ENCODE results near the gene THSD4.

The THSD4 gene

DNA sequence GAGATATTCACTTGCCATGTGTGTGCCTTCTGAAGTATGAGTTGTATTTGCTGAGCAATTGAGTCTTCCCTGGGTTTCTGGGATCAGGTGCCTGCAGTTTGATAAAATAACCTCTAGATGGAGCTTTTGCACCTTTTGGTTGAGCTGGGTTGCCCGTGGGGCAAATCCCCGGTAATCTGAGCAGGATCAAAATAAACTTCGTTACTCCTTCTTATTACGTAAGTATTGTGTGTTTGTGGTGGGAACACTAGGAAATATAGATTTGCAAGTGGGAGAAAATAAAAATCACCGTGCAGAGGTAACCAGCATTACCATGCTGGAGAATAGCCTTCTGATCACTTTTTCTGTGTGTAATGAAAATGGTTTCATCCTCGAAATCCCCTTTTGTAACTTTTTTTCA is 417.7 kb downstream of the THSD4 start:
- no peak overlapping the region for H3K4me3 ChIP-seq (ENCODE audit: low read depth in 1 of 5, low read length in 5 of 5)
- H3K9ac ChIP-seq (ENCODE audit: low read length in 5 of 5) = no peak overlapping the region
- no peak overlapping the region for H3K27ac ChIP-seq (ENCODE audit: low read depth, low read length)
- H3K27me3 ChIP-seq (ENCODE audit: control insufficient read depth in 5 of 5, insufficient read depth in 4 of 5, low read length in 5 of 5) = peaks cover 0 to 3% (median 0%) of the 10 kb centered on the region in 5 donors
- H3K4me1 ChIP-seq (ENCODE audit: control insufficient read depth in 5 of 5, insufficient read depth in 5 of 5, low read length in 5 of 5) = no peaks in the 10 kb centered on the region
- peaks cover 0 to 3% (median 0%) of the 10 kb centered on the region in 5 donors for H3K9me3 ChIP-seq (ENCODE audit: control insufficient read depth in 5 of 5, low read length in 5 of 5)
- H3K36me3 ChIP-seq (ENCODE audit: control insufficient read depth in 5 of 5, insufficient read depth in 5 of 5, low read length in 5 of 5) = no peaks in the 10 kb centered on the region

DNA sequence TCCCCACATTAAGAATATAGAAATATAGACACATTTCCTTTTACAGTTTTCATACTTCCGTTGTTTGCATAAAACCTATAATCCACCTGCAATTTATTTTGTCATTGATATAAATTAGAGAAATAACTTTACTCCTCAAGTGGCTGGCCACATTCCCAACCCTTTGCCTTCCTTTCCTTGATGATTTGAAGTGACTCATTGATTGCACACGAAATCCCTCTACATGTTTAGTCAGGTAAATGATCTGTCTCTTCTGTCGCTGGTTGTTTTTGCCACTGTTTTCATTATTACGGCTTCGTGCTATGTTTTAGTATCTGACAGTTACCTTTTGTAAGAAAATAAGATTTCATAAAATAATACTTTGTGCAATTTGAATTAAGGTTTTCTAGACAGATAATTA is 422.9 kb downstream of the THSD4 start:
- Histone ChIP-seq H3K4me1 (ENCODE audit: control insufficient read depth in 5 of 5, insufficient read depth in 5 of 5, low read length in 5 of 5) (no peaks in the 10 kb centered on the region), H3K36me3 (ENCODE audit: control insufficient read depth in 5 of 5, insufficient read depth in 5 of 5, low read length in 5 of 5) (no peaks in the 10 kb centered on the region), H3K4me3 (ENCODE audit: low read depth in 1 of 5, low read length in 5 of 5) (no peak overlapping the region), H3K9ac (ENCODE audit: low read length in 5 of 5) (no peak overlapping the region), H3K9me3 (ENCODE audit: control insufficient read depth in 5 of 5, low read length in 5 of 5) (peaks cover 0 to 3% (median 0%) of the 10 kb centered on the region in 5 donors), H3K27ac (ENCODE audit: low read depth, low read length) (no peak overlapping the region), H3K27me3 (ENCODE audit: control insufficient read depth in 5 of 5, insufficient read depth in 4 of 5, low read length in 5 of 5) (no peaks in the 10 kb centered on the region)

DNA sequence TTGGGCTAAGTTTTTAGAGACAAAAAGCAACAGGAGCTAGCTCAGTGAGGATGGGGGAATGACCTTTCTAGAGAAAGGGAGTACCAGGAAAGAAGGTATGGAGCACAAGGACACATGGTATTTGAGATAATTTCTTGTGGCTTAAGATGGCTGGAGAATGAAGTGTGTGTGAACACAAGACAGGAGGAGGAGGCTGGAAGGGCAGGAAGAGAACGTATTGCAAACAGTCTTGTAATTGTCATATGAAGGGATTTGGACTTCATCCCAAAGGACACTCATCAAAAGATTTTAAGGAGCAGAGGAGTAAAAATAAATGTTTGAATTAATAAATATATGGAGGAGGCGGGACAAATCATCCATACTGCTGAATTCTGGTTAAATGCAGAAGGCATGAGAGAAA is 426.5 kb downstream of the THSD4 start:
- Histone ChIP-seq H3K27ac (ENCODE audit: low read depth, low read length) (no peak overlapping the region), H3K4me1 (ENCODE audit: control insufficient read depth in 5 of 5, insufficient read depth in 5 of 5, low read length in 5 of 5) (peaks cover 0 to 4% (median under 1%) of the 10 kb centered on the region in 5 donors), H3K27me3 (ENCODE audit: control insufficient read depth in 5 of 5, insufficient read depth in 4 of 5, low read length in 5 of 5) (peaks cover 0 to 4% (median 0%) of the 10 kb centered on the region in 5 donors)

DNA sequence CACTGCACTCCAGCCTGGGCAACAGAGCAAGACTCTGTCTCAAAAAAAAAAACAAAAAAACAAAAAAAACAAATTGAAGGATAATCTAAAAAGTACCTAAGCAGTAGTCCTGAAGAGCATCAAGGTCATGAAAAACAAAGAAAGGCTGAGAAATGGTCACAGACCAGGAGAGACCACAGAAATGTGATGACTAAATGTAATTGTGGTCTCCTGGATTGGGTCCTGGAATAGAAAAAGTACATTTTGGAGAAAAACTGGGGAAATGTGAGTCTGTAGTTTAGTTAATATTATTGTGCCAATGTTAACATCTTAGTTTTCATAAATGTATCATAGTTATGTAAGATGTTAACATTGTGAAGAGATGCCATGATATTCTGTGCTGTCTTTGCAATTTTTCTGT is 427.6 kb downstream of the THSD4 start:
- H3K4me1 ChIP-seq (ENCODE audit: control insufficient read depth in 5 of 5, insufficient read depth in 5 of 5, low read length in 5 of 5) = peaks cover 0 to 14% (median 6%) of the 10 kb centered on the region in 5 donors
- H3K9me3 ChIP-seq (ENCODE audit: control insufficient read depth in 5 of 5, low read length in 5 of 5) = no peaks in the 10 kb centered on the region
- H3K4me3 ChIP-seq (ENCODE audit: low read depth in 1 of 5, low read length in 5 of 5) = no peak overlapping the region
- H3K36me3 ChIP-seq (ENCODE audit: control insufficient read depth in 5 of 5, insufficient read depth in 5 of 5, low read length in 5 of 5) = no peaks in the 10 kb centered on the region
- H3K27me3 ChIP-seq (ENCODE audit: control insufficient read depth in 5 of 5, insufficient read depth in 4 of 5, low read length in 5 of 5) = peaks cover 0 to 4% (median 0%) of the 10 kb centered on the region in 5 donors
- no peak overlapping the region for H3K9ac ChIP-seq (ENCODE audit: low read length in 5 of 5)
- no peak overlapping the region for H3K27ac ChIP-seq (ENCODE audit: low read depth, low read length)

More for the DNA sequence above, 426.5 kb downstream of the THSD4 start:
- Histone ChIP-seq H3K9ac (ENCODE audit: low read length in 5 of 5) (no peak overlapping the region), H3K4me3 (ENCODE audit: low read depth in 1 of 5, low read length in 5 of 5) (no peak overlapping the region), H3K36me3 (ENCODE audit: control insufficient read depth in 5 of 5, insufficient read depth in 5 of 5, low read length in 5 of 5) (no peaks in the 10 kb centered on the region), H3K9me3 (ENCODE audit: control insufficient read depth in 5 of 5, low read length in 5 of 5) (no peaks in the 10 kb centered on the region)

DNA sequence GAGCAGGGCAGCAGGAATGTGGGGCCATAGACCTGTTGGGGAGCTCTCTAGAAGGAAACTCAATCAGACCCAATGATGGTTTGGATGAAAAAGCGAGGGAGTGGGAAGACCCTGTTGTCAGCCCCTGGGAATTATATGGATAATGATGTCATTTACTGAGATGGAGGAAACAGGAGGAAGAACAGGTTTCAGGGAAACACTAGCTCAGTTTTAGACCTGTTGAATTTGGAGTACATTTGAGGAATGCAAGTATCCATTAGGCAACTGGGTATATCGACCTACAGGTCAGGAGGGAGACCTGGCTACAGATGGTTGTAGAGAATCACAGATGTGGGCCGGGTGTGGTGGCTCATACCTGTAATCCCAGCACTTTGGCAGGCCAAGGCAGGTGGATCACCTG is 428.1 kb downstream of the THSD4 start:
- no peak overlapping the region for H3K9ac ChIP-seq (ENCODE audit: low read length in 5 of 5)
- H3K27me3 ChIP-seq (ENCODE audit: control insufficient read depth in 5 of 5, insufficient read depth in 4 of 5, low read length in 5 of 5) = peaks cover 0 to 4% (median 0%) of the 10 kb centered on the region in 5 donors
- no peaks in the 10 kb centered on the region for H3K36me3 ChIP-seq (ENCODE audit: control insufficient read depth in 5 of 5, insufficient read depth in 5 of 5, low read length in 5 of 5)
- no peak overlapping the region for H3K4me3 ChIP-seq (ENCODE audit: low read depth in 1 of 5, low read length in 5 of 5)
- H3K27ac ChIP-seq (ENCODE audit: low read depth, low read length) = no peak overlapping the region
- H3K4me1 ChIP-seq (ENCODE audit: control insufficient read depth in 5 of 5, insufficient read depth in 5 of 5, low read length in 5 of 5) = peaks cover 0 to 14% (median 6%) of the 10 kb centered on the region in 5 donors
- no peaks in the 10 kb centered on the region for H3K9me3 ChIP-seq (ENCODE audit: control insufficient read depth in 5 of 5, low read length in 5 of 5)

DNA sequence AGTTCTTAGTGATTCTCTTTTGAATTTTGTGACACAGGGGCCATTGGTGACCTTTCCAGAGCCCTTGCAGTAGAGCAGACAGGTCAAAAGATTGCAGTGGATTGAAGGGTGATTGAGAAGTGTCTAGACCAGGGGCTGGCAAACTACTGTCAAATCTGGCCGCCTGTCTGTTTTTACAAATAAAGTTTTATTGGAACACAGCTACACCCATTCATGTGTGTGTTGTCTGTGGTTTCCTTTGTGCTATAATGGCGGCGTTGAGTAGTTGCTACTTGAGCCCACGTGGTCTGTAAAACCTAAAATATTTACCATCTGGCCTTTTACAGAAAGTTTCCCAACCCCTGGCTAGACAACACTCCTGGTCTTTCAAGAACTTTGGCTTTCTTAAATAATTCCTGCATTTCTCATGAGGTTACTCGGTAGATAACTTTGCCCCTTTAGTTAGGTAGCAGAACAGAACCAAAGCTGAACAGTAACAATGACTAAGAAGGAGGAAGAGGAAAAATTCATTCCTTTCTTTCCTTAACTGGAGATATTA is 430.0 kb downstream of the THSD4 start:
- no peak overlapping the region for H3K9ac ChIP-seq (ENCODE audit: low read length in 5 of 5)
- no peak overlapping the region for H3K4me3 ChIP-seq (ENCODE audit: low read depth in 1 of 5, low read length in 5 of 5)
- H3K9me3 ChIP-seq (ENCODE audit: control insufficient read depth in 5 of 5, low read length in 5 of 5) = no peaks in the 10 kb centered on the region
- no peaks in the 10 kb centered on the region for H3K36me3 ChIP-seq (ENCODE audit: control insufficient read depth in 5 of 5, insufficient read depth in 5 of 5, low read length in 5 of 5)
- H3K4me1 ChIP-seq (ENCODE audit: control insufficient read depth in 5 of 5, insufficient read depth in 5 of 5, low read length in 5 of 5) = peaks cover 0 to 14% (median 6%) of the 10 kb centered on the region in 5 donors
- no peak overlapping the region for H3K27ac ChIP-seq (ENCODE audit: low read depth, low read length)
- peaks cover 0 to 4% (median 0%) of the 10 kb centered on the region in 5 donors for H3K27me3 ChIP-seq (ENCODE audit: control insufficient read depth in 5 of 5, insufficient read depth in 4 of 5, low read length in 5 of 5)

DNA sequence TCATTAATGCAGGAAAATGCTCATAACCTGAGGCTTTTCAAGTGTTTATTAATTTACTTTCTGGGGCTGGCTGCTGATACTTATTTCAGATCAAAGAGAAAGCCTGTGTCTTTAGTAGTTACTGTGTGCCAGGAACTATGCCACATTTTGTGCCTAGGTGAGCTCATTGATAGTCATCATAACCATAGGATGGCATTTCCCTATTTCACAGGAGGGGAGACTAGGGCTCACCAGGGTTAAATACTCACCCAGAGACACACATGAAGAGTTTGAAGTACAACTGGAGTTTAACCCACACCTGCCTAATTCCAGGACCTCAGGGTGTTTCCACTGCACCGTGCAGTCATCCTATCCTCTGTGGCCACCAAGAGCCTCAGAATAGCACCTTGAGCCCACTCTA is 430.7 kb downstream of the THSD4 start:
- Histone ChIP-seq H3K4me1 (ENCODE audit: control insufficient read depth in 5 of 5, insufficient read depth in 5 of 5, low read length in 5 of 5) (peaks cover 0 to 14% (median 6%) of the 10 kb centered on the region in 5 donors), H3K9me3 (ENCODE audit: control insufficient read depth in 5 of 5, low read length in 5 of 5) (no peaks in the 10 kb centered on the region), H3K4me3 (ENCODE audit: low read depth in 1 of 5, low read length in 5 of 5) (no peak overlapping the region), H3K9ac (ENCODE audit: low read length in 5 of 5) (no peak overlapping the region), H3K36me3 (ENCODE audit: control insufficient read depth in 5 of 5, insufficient read depth in 5 of 5, low read length in 5 of 5) (no peaks in the 10 kb centered on the region), H3K27me3 (ENCODE audit: control insufficient read depth in 5 of 5, insufficient read depth in 4 of 5, low read length in 5 of 5) (peaks cover 0 to 4% (median 0%) of the 10 kb centered on the region in 5 donors), H3K27ac (ENCODE audit: low read depth, low read length) (no peak overlapping the region)

DNA sequence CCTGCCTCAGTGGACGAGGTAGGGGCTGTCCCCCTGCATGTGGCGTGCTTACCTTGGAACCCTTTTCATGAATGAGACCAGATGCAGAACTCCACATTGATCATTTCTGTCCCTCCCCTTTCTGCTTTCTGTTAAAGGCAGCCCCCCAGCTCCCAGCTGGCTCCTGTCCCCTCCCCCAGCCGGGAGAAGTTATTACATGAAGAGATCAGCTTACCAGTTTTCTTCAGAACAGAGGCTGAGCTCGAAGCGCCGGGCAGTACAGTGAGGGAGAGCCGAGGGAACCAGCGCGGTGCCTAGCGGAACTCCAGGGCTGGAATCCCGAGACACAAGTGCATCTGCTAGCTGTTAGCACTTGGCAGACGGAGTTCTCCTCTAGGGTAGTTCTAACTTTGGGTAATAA is 431.7 kb downstream of the THSD4 start:
- peak overlapping the region in 1 of 5 donors; percentile 45 for H3K9ac ChIP-seq (ENCODE audit: low read length in 5 of 5)
- no peaks in the 10 kb centered on the region for H3K36me3 ChIP-seq (ENCODE audit: control insufficient read depth in 5 of 5, insufficient read depth in 5 of 5, low read length in 5 of 5)
- no peaks in the 10 kb centered on the region for H3K9me3 ChIP-seq (ENCODE audit: control insufficient read depth in 5 of 5, low read length in 5 of 5)
- peak overlapping the region in 2 of 5 donors; percentile 19 to 48 for H3K4me3 ChIP-seq (ENCODE audit: low read depth in 1 of 5, low read length in 5 of 5)
- peaks cover 0 to 4% (median 0%) of the 10 kb centered on the region in 5 donors for H3K27me3 ChIP-seq (ENCODE audit: control insufficient read depth in 5 of 5, insufficient read depth in 4 of 5, low read length in 5 of 5)
- H3K27ac ChIP-seq (ENCODE audit: low read depth, low read length) = no peak overlapping the region
- peaks cover 0 to 14% (median 6%) of the 10 kb centered on the region in 5 donors for H3K4me1 ChIP-seq (ENCODE audit: control insufficient read depth in 5 of 5, insufficient read depth in 5 of 5, low read length in 5 of 5)

DNA sequence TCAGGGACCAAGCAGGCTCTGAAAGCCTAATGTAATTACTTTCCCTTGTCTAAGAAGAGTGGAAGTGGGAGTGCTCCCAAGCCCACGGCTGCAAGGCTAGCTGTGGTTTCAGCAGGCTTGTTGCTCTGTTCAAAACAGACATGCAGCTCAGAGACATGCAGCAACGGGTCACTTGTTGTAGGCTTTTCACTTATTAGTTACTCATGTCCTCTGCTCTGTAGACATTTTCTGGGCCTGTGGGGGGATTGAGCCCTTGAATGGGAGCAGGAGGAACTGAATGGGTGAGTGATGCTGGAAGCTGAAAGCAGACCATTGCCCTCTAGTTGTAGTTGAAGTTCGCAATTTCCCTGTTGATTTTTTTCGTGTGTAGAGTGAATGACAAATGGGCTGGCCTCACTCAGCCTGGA is 433.1 kb downstream of the THSD4 start:
- Histone ChIP-seq H3K4me3 (ENCODE audit: low read depth in 1 of 5, low read length in 5 of 5) (no peak overlapping the region), H3K27ac (ENCODE audit: low read depth, low read length) (no peak overlapping the region), H3K9ac (ENCODE audit: low read length in 5 of 5) (no peak overlapping the region)

DNA sequence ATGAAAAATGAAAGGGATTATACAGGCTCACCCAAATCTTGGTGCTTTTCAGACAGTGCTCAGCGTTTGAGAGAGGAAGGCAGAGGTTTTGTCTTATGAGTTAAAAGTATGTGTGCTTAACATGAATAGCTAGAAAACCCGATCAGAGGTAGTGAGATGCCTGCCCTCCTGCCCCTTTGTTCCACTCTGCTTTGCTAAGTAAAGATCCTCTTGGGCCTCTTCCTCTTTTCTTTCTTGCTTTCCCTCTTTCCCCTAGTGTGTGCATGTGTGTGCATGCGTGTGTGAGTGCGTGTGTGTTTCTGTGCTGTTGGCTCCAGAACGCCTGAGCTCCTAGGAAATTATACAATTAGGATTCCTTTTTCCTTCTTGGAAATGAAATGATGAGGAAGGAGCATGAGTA is 433.8 kb downstream of the THSD4 start:
- H3K9ac ChIP-seq (ENCODE audit: low read length in 5 of 5) = no peak overlapping the region
- no peaks in the 10 kb centered on the region for H3K36me3 ChIP-seq (ENCODE audit: control insufficient read depth in 5 of 5, insufficient read depth in 5 of 5, low read length in 5 of 5)
- H3K27me3 ChIP-seq (ENCODE audit: control insufficient read depth in 5 of 5, insufficient read depth in 4 of 5, low read length in 5 of 5) = peaks cover 0 to 4% (median 0%) of the 10 kb centered on the region in 5 donors
- no peak overlapping the region for H3K4me3 ChIP-seq (ENCODE audit: low read depth in 1 of 5, low read length in 5 of 5)
- peaks cover 0 to 14% (median 6%) of the 10 kb centered on the region in 5 donors for H3K4me1 ChIP-seq (ENCODE audit: control insufficient read depth in 5 of 5, insufficient read depth in 5 of 5, low read length in 5 of 5)
- no peak overlapping the region for H3K27ac ChIP-seq (ENCODE audit: low read depth, low read length)
- H3K9me3 ChIP-seq (ENCODE audit: control insufficient read depth in 5 of 5, low read length in 5 of 5) = no peaks in the 10 kb centered on the region

More for the DNA sequence above, 433.1 kb downstream of the THSD4 start:
- Histone ChIP-seq H3K27me3 (ENCODE audit: control insufficient read depth in 5 of 5, insufficient read depth in 4 of 5, low read length in 5 of 5) (peaks cover 0 to 4% (median 0%) of the 10 kb centered on the region in 5 donors), H3K9me3 (ENCODE audit: control insufficient read depth in 5 of 5, low read length in 5 of 5) (no peaks in the 10 kb centered on the region), H3K36me3 (ENCODE audit: control insufficient read depth in 5 of 5, insufficient read depth in 5 of 5, low read length in 5 of 5) (no peaks in the 10 kb centered on the region), H3K4me1 (ENCODE audit: control insufficient read depth in 5 of 5, insufficient read depth in 5 of 5, low read length in 5 of 5) (peaks cover 0 to 14% (median 6%) of the 10 kb centered on the region in 5 donors)
